Measurements from ENCODE around the gene PISD.

PISD gene

GRCh38 chr22:31652911-31653684 lies 8.9 kb downstream of the PISD start:
- DNase-seq (ENCODE audit: low read depth in 2 of 2) = no peak

GRCh38 chr22:31652088-31652487 lies 9.9 kb downstream of the PISD start:
- no peak for DNase-seq (ENCODE audit: low read depth in 2 of 2)

- no peak for DNase-seq (ENCODE audit: low read depth in 2 of 2)
These were observed 10.4 kb downstream of the PISD start for GRCh38 chr22:31651664-31652063.

- no peak for DNase-seq (ENCODE audit: low read depth in 2 of 2)
These were observed 11.6 kb downstream of the PISD start for GRCh38 chr22:31650391-31650790.

GRCh38 chr22:31647523-31648320 lies 14.3 kb downstream of the PISD start:
- no peak for DNase-seq (ENCODE audit: low read depth in 2 of 2)

- DNase-seq (ENCODE audit: low read depth in 2 of 2) = no peak
These were observed 14.9 kb downstream of the PISD start for GRCh38 chr22:31647066-31647465.

- peak in 1 of 2 donors; percentile 30 for DNase-seq (ENCODE audit: low read depth in 2 of 2)
These were observed 15.6 kb downstream of the PISD start for GRCh38 chr22:31646186-31647019.

GRCh38 chr22:31639436-31640039 lies 22.5 kb downstream of the PISD start:
- no peak for DNase-seq (ENCODE audit: low read depth in 2 of 2)

- DNase-seq (ENCODE audit: low read depth in 2 of 2) = no peak
These were observed 24.0 kb downstream of the PISD start for GRCh38 chr22:31637891-31638618.

- DNase-seq (ENCODE audit: low read depth in 2 of 2) = no peak
These were observed 24.5 kb downstream of the PISD start for GRCh38 chr22:31637447-31637890.

GRCh38 chr22:31635638-31636306 lies 26.2 kb downstream of the PISD start:
- no peak for DNase-seq (ENCODE audit: low read depth in 2 of 2)

GRCh38 chr22:31631436-31631835 lies 30.6 kb downstream of the PISD start:
- DNase-seq (ENCODE audit: low read depth in 2 of 2) = no peak

- peak; percentile 75 to 82 for DNase-seq (ENCODE audit: low read depth in 2 of 2)
These were observed 31.4 kb downstream of the PISD start for GRCh38 chr22:31630331-31631329.

GRCh38 chr22:31629741-31630184 lies 32.3 kb downstream of the PISD start:
- no peak for DNase-seq (ENCODE audit: low read depth in 2 of 2)

- no peak for DNase-seq (ENCODE audit: low read depth in 2 of 2)
These were observed 32.9 kb downstream of the PISD start for GRCh38 chr22:31628969-31629708.

GRCh38 chr22:31628362-31628761 lies 33.7 kb downstream of the PISD start:
- no peak for DNase-seq (ENCODE audit: low read depth in 2 of 2)

- DNase-seq (ENCODE audit: low read depth in 2 of 2) = no peak
These were observed 34.7 kb downstream of the PISD start for GRCh38 chr22:31627223-31627731.

Data from stimulated activated CD4-positive, alpha-beta T cell treated with anti-CD3 and anti-CD28 coated beads, Interleukin-4, amount 100 ng/mL, for 48 hours (primary cell).